Ovary (tissue), 3 donors: Measurements from ENCODE around the gene MARK3.

ENCODE experiments used
- EP300 ChIP-seq: sonication (generic); formaldehyde crosslinking; IDR thresholded peaks from one replicate; pipeline ENCODE4 v1.6.1; 2017; ENCODE audit warnings: antibody characterized with exemption
- POLR2A ChIP-seq: fragments of 450-650 bp; IDR thresholded peaks from one replicate; pipeline ENCODE4 v1.6.1; 2017; ENCODE audit warnings: antibody characterized with exemption, mild to moderate bottlenecking, moderate library complexity
- TF ChIP-seq, protein P1 (sequence below), 3 donors: fragments of 450-650 bp in 2 of 3; fragments of 200-600 bp in 1 of 3; IDR thresholded peaks; one replicate each; pipeline versions ENCODE4 v1.5.1 to v1.8.0; 2016 to 2022; ENCODE audit warnings: antibody characterized with exemption in 3 of 3, mild to moderate bottlenecking in 1 of 3
- donor health status: DM: no; HTN: no; CAD: no.

DNA sequence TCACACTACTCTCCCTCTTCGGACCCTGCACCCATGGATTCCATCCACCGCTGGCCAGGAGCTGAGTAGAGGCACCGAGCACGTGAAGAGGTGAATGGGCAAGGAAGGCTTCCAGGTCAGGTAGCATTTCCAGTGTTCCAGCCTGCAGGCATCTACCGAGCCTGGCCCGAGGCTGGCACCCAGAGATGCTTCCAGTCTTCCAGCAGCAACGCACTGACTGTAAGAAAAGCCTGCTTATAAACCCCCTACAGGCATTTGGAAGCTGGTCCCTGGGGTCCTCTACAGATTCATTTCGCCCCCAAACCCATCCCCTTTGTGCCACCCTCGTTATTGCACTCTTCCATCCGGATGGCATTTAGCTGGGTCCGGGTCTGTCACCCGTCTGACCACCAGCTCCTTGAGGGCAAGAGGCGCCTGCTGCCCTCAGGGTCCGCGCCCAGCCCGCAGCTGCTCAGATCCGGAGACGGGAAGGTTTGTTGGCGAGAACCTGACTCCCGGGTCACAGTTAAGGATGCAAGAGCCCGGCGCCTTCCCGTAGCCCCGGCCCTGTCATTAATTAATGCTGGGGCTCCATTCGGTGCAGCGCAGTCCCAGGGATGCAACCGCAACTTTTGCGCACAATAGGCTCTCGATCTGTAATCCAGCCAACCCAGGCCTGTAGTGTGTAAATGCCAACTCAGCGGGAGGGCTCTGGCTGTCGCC, 614 bp upstream of the MARK3 start:
- TF ChIP-seq, protein P1, sequence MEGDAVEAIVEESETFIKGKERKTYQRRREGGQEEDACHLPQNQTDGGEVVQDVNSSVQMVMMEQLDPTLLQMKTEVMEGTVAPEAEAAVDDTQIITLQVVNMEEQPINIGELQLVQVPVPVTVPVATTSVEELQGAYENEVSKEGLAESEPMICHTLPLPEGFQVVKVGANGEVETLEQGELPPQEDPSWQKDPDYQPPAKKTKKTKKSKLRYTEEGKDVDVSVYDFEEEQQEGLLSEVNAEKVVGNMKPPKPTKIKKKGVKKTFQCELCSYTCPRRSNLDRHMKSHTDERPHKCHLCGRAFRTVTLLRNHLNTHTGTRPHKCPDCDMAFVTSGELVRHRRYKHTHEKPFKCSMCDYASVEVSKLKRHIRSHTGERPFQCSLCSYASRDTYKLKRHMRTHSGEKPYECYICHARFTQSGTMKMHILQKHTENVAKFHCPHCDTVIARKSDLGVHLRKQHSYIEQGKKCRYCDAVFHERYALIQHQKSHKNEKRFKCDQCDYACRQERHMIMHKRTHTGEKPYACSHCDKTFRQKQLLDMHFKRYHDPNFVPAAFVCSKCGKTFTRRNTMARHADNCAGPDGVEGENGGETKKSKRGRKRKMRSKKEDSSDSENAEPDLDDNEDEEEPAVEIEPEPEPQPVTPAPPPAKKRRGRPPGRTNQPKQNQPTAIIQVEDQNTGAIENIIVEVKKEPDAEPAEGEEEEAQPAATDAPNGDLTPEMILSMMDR (IDR thresholded peaks at IDR 0.05) = no peak
- no peak for TF ChIP-seq EP300
- no peak for TF ChIP-seq POLR2A
